Sciatic nerve (tissue), 2 donors: ENCODE measurements around the gene PDE9A. TPM values are rescaled to one million over a fixed set of nuclear protein-coding genes. Genes with fewer than 3 reads are reported as not detected.

Experiments used
- ATAC-seq: fragments of 200-7000 bp; cut with Tn5 transposase; one replicate; pipeline ENCODE4 v1.9.1; 2020; ENCODE audit warnings: mild to moderate bottlenecking, moderate library complexity
- DNase-seq: peaks from one replicate; pipeline ENCODE4 v3.0.0-alpha.2; 2020; ENCODE audit warnings: low spot score
- intact Hi-C: fragments of 100-400 bp; cut with DNase I; formaldehyde crosslinking; loops from one replicate; pipeline ENCODE4 v1.14.2; 2022
- total RNA-seq: library from RNA; stranded (reverse); fragmentation: NEBNext Ultra II Directional; extraction: Animal tissue kit (Norgen Biotek cat#: 25700); gene quantifications from one replicate; pipeline ENCODE4 v1.2.1, GENCODE V29; 2021
- donor health status: DM: no; HTN: no; CAD: no.
- donor health status: DM: no; HTN: no; CAD: no.

Gene PDE9A
- total RNA-seq, 1 donor from 2014 or later: 32.6 TPM

GRCh38 chr21:42677339-42678321, 24.2 kb downstream of the PDE9A start:
- DNase-seq: no peak
- intact Hi-C loops: no loop called here
- no peak for ATAC-seq

GRCh38 chr21:42678618-42679295, 25.3 kb downstream of the PDE9A start:
- no peak for ATAC-seq
- DNase-seq: no peak
- intact Hi-C loops: no loop called here

GRCh38 chr21:42679319-42680057, 26.1 kb downstream of the PDE9A start:
- DNase-seq (no peak), ATAC-seq (no peak)
- intact Hi-C loops: no loop called here

GRCh38 chr21:42680058-42680330, 26.6 kb downstream of the PDE9A start:
- no peak for ATAC-seq
- intact Hi-C loops: no loop called here
- no peak for DNase-seq

GRCh38 chr21:42680429-42680828, 27.0 kb downstream of the PDE9A start:
- DNase-seq (no peak), ATAC-seq (no peak)
- intact Hi-C loops: no loop called here

- intact Hi-C loops: no loop called here
- ATAC-seq (no peak), DNase-seq (no peak)
Measured at GRCh38 chr21:42681296-42682206, 28.1 kb downstream of the PDE9A start.

- intact Hi-C loops: no loop called here
- ATAC-seq (no peak), DNase-seq (no peak)
Measured at GRCh38 chr21:42682661-42683210, 29.3 kb downstream of the PDE9A start.

GRCh38 chr21:42683371-42684108, 30.1 kb downstream of the PDE9A start:
- intact Hi-C loops: no loop called here
- DNase-seq (no peak), ATAC-seq (no peak)

GRCh38 chr21:42684109-42684916, 30.9 kb downstream of the PDE9A start:
- intact Hi-C loops: no loop called here
- peak; percentile 19 for ATAC-seq
- DNase-seq: no peak

GRCh38 chr21:42685036-42685435, 31.6 kb downstream of the PDE9A start:
- peak; percentile 68 for ATAC-seq
- intact Hi-C loops: no loop called here
- DNase-seq: no peak

- DNase-seq: no peak
- intact Hi-C loops: no loop called here
- no peak for ATAC-seq
Measured at GRCh38 chr21:42685954-42686500, 32.6 kb downstream of the PDE9A start.

- intact Hi-C loops: no loop called here
- no peak for ATAC-seq
- no peak for DNase-seq
Measured at GRCh38 chr21:42687796-42688195, 34.4 kb downstream of the PDE9A start.

- intact Hi-C loops: no loop called here
- no peak for DNase-seq
Measured at GRCh38 chr21:42688226-42688840, 34.9 kb downstream of the PDE9A start.

GRCh38 chr21:42688841-42689371, 35.5 kb downstream of the PDE9A start:
- ATAC-seq (no peak), DNase-seq (no peak)
- intact Hi-C loops: no loop called here

More at GRCh38 chr21:42688226-42688840, 34.9 kb downstream of the PDE9A start:
- ATAC-seq: no peak

GRCh38 chr21:42690586-42690985, 37.2 kb downstream of the PDE9A start:
- ATAC-seq: no peak
- intact Hi-C loops: no loop called here
- peak; percentile 42 for DNase-seq

GRCh38 chr21:42691901-42692559, 38.6 kb downstream of the PDE9A start:
- ATAC-seq (no peak), DNase-seq (no peak)
- intact Hi-C loops: no loop called here
